ENCODE results near the gene CREB3L2.
"Not testable (repeated sequence)": the region's sequence is repeated elsewhere in the genome, so short reads cannot be mapped to it uniquely, and the experiment has no call there.

CREB3L2 gene

GRCh38 chr7:137906636-137907035 is 95.2 kb downstream of the CREB3L2 start:
- H3K23ac ChIP-seq (ENCODE audit: low read length); H4K91ac ChIP-seq (ENCODE audit: low read depth, low read length); H3K4ac ChIP-seq (ENCODE audit: low read depth, low read length); H3K27me3 ChIP-seq (ENCODE audit: insufficient read depth, low read length); H2AK5ac ChIP-seq (ENCODE audit: low read length); H3K79me1 ChIP-seq (ENCODE audit: low read length); H2BK12ac ChIP-seq (ENCODE audit: low read length); H2AFZ ChIP-seq (ENCODE audit: insufficient read depth, low read length, poor library complexity); H3K4me1 ChIP-seq (ENCODE audit: control insufficient read depth in 1 of 2, insufficient read depth in 2 of 2, low read length in 2 of 2); H3K18ac ChIP-seq (ENCODE audit: low read length); H4K8ac ChIP-seq (ENCODE audit: low read depth, low read length); H3K4me2 ChIP-seq (ENCODE audit: low read length); H3K9ac ChIP-seq (ENCODE audit: low read length); H2BK120ac ChIP-seq (ENCODE audit: insufficient read depth, low read length, poor library complexity); H3K4me3 ChIP-seq (ENCODE audit: low read depth, low read length); DNase-seq; H2BK5ac ChIP-seq (ENCODE audit: low read depth, low read length, poor library complexity); H3K79me2 ChIP-seq (ENCODE audit: control insufficient read depth, insufficient read depth, low read length, poor library complexity); H3K14ac ChIP-seq (ENCODE audit: low read length); H3K9me3 ChIP-seq (ENCODE audit: insufficient read depth, low read depth, low read length); H3K27ac ChIP-seq (ENCODE audit: low read depth, low read length); H4K12ac ChIP-seq (ENCODE audit: low read depth, low read length): not testable (repeated sequence)
- peaks cover 39 to 72% of the 10 kb centered on the region in 2 experiments for H3K36me3 ChIP-seq (ENCODE audit: control insufficient read depth in 1 of 2, insufficient read depth in 2 of 2, low read length in 2 of 2)
- no CpG with 5 or more reads among the region's 4 CpGs for WGBS (ENCODE audit: extremely low coverage, insufficient coverage, insufficient read length)

- Histone ChIP-seq H3K27me3 (ENCODE audit: insufficient read depth, low read length) (no peaks in the 10 kb centered on the region), H3K36me3 (ENCODE audit: control insufficient read depth in 1 of 2, insufficient read depth in 2 of 2, low read length in 2 of 2) (peaks cover 36 to 67% of the 10 kb centered on the region in 2 experiments), H3K79me2 (ENCODE audit: control insufficient read depth, insufficient read depth, low read length, poor library complexity) (no peaks in the 10 kb centered on the region), H3K14ac (ENCODE audit: low read length) (no peak overlapping the region), H4K8ac (ENCODE audit: low read depth, low read length) (no peak overlapping the region), H3K9ac (ENCODE audit: low read length) (no peak overlapping the region), H3K4me3 (ENCODE audit: low read depth, low read length) (no peak overlapping the region), H3K4me1 (ENCODE audit: control insufficient read depth in 1 of 2, insufficient read depth in 2 of 2, low read length in 2 of 2) (peaks cover 2 to 6% of the 10 kb centered on the region in 2 experiments), H2AFZ (ENCODE audit: insufficient read depth, low read length, poor library complexity) (no peak overlapping the region), H3K9me3 (ENCODE audit: insufficient read depth, low read depth, low read length) (peaks cover 4% of the 10 kb centered on the region), H4K91ac (ENCODE audit: low read depth, low read length) (no peak overlapping the region), H3K27ac (ENCODE audit: low read depth, low read length) (no peak overlapping the region), H2BK5ac (ENCODE audit: low read depth, low read length, poor library complexity) (no peak overlapping the region), H3K23ac (ENCODE audit: low read length) (no peak overlapping the region), H2BK120ac (ENCODE audit: insufficient read depth, low read length, poor library complexity) (no peak overlapping the region), H3K79me1 (ENCODE audit: low read length) (no peaks in the 10 kb centered on the region), H3K4ac (ENCODE audit: low read depth, low read length) (no peak overlapping the region), H2AK5ac (ENCODE audit: low read length) (no peak overlapping the region), H2BK12ac (ENCODE audit: low read length) (no peak overlapping the region), H3K18ac (ENCODE audit: low read length) (no peak overlapping the region), H4K12ac (ENCODE audit: low read depth, low read length) (no peak overlapping the region), H3K4me2 (ENCODE audit: low read length) (no peak overlapping the region)
- DNase-seq, result no peak
- no CpG with 5 or more reads among the region's 1 CpG for WGBS (ENCODE audit: extremely low coverage, insufficient coverage, insufficient read length)
Measured at GRCh38 chr7:137904833-137905232, 97.1 kb downstream of the CREB3L2 start.

- Histone ChIP-seq H3K27me3 (ENCODE audit: insufficient read depth, low read length) (no peaks in the 10 kb centered on the region), H3K9ac (ENCODE audit: low read length) (no peak overlapping the region), H4K91ac (ENCODE audit: low read depth, low read length) (no peak overlapping the region), H3K23ac (ENCODE audit: low read length) (no peak overlapping the region), H3K14ac (ENCODE audit: low read length) (no peak overlapping the region), H3K4me1 (ENCODE audit: control insufficient read depth in 1 of 2, insufficient read depth in 2 of 2, low read length in 2 of 2) (peaks cover 2% of the 10 kb centered on the region in 2 experiments), H3K27ac (ENCODE audit: low read depth, low read length) (no peak overlapping the region), H2AK5ac (ENCODE audit: low read length) (no peak overlapping the region), H4K12ac (ENCODE audit: low read depth, low read length) (no peak overlapping the region), H3K4me3 (ENCODE audit: low read depth, low read length) (no peak overlapping the region), H4K8ac (ENCODE audit: low read depth, low read length) (no peak overlapping the region), H3K9me3 (ENCODE audit: insufficient read depth, low read depth, low read length) (no peaks in the 10 kb centered on the region), H2BK12ac (ENCODE audit: low read length) (no peak overlapping the region), H3K4me2 (ENCODE audit: low read length) (no peak overlapping the region), H2BK120ac (ENCODE audit: insufficient read depth, low read length, poor library complexity) (no peak overlapping the region), H3K79me2 (ENCODE audit: control insufficient read depth, insufficient read depth, low read length, poor library complexity) (no peaks in the 10 kb centered on the region), H2AFZ (ENCODE audit: insufficient read depth, low read length, poor library complexity) (no peak overlapping the region), H3K18ac (ENCODE audit: low read length) (no peak overlapping the region), H3K4ac (ENCODE audit: low read depth, low read length) (no peak overlapping the region), H2BK5ac (ENCODE audit: low read depth, low read length, poor library complexity) (no peak overlapping the region), H3K79me1 (ENCODE audit: low read length) (no peaks in the 10 kb centered on the region), H3K36me3 (ENCODE audit: control insufficient read depth in 1 of 2, insufficient read depth in 2 of 2, low read length in 2 of 2) (peaks cover 32 to 62% of the 10 kb centered on the region in 2 experiments)
- no CpG with 5 or more reads among the region's 9 CpGs for WGBS (ENCODE audit: extremely low coverage, insufficient coverage, insufficient read length)
- DNase-seq, result peak; percentile 41 to 83
Measured at GRCh38 chr7:137903382-137904169, 98.3 kb downstream of the CREB3L2 start.

DNA sequence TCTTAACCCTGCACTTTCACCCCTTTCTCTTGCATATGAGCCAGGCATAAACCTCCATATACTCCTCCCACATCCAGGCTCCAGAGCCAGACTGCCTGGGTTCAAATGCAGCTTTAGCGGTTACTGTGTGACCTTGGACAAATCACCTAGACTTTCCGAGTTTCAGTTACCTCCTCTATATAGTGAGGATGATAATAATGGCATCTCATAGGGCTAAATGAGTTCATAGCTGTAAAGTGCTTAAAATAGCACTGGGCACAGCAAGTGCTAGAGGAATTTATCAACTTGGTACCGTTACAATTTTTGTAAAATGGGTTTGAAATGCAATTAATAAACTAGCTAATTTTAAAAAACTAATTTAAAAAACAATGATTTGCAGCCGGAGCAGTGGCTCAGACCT is 101.7 kb downstream of the CREB3L2 start:
- no peak overlapping the region for H3K27ac ChIP-seq (ENCODE audit: low read depth, low read length)
- H3K4me3 ChIP-seq (ENCODE audit: low read depth, low read length), result no peak overlapping the region
- peaks cover 0 to 2% of the 10 kb centered on the region in 2 experiments for H3K4me1 ChIP-seq (ENCODE audit: control insufficient read depth in 1 of 2, insufficient read depth in 2 of 2, low read length in 2 of 2)
- no peak overlapping the region for H3K4ac ChIP-seq (ENCODE audit: low read depth, low read length)
- H3K27me3 ChIP-seq (ENCODE audit: insufficient read depth, low read length), result no peaks in the 10 kb centered on the region
- H2BK120ac ChIP-seq (ENCODE audit: insufficient read depth, low read length, poor library complexity), result no peak overlapping the region
- H4K8ac ChIP-seq (ENCODE audit: low read depth, low read length), result no peak overlapping the region
- H4K91ac ChIP-seq (ENCODE audit: low read depth, low read length), result no peak overlapping the region
- no peak overlapping the region for H3K23ac ChIP-seq (ENCODE audit: low read length)
- no peak overlapping the region for H2BK5ac ChIP-seq (ENCODE audit: low read depth, low read length, poor library complexity)
- no peak overlapping the region for H3K9ac ChIP-seq (ENCODE audit: low read length)
- no peak overlapping the region for H2BK12ac ChIP-seq (ENCODE audit: low read length)
- H3K36me3 ChIP-seq (ENCODE audit: control insufficient read depth in 1 of 2, insufficient read depth in 2 of 2, low read length in 2 of 2), result peaks cover 34 to 51% of the 10 kb centered on the region in 2 experiments
- H3K18ac ChIP-seq (ENCODE audit: low read length), result no peak overlapping the region
- H2AK5ac ChIP-seq (ENCODE audit: low read length), result no peak overlapping the region
- no peak overlapping the region for H3K14ac ChIP-seq (ENCODE audit: low read length)
- H4K12ac ChIP-seq (ENCODE audit: low read depth, low read length), result no peak overlapping the region
- H3K79me2 ChIP-seq (ENCODE audit: control insufficient read depth, insufficient read depth, low read length, poor library complexity), result no peaks in the 10 kb centered on the region
- no peak for DNase-seq
- H2AFZ ChIP-seq (ENCODE audit: insufficient read depth, low read length, poor library complexity), result no peak overlapping the region
- H3K79me1 ChIP-seq (ENCODE audit: low read length), result no peaks in the 10 kb centered on the region
- no peaks in the 10 kb centered on the region for H3K9me3 ChIP-seq (ENCODE audit: insufficient read depth, low read depth, low read length)
- WGBS (ENCODE audit: extremely low coverage, insufficient coverage, insufficient read length), result no CpG with 5 or more reads among the region's 4 CpGs
- no peak overlapping the region for H3K4me2 ChIP-seq (ENCODE audit: low read length)
